ENCODE results near the gene FAM219A. TPM values are rescaled to one million over a fixed set of nuclear protein-coding genes. Genes with fewer than 3 reads are reported as not detected.

The FAM219A gene
- total RNA-seq, 1 donor from 2014 or later = 16.9 TPM

DNA sequence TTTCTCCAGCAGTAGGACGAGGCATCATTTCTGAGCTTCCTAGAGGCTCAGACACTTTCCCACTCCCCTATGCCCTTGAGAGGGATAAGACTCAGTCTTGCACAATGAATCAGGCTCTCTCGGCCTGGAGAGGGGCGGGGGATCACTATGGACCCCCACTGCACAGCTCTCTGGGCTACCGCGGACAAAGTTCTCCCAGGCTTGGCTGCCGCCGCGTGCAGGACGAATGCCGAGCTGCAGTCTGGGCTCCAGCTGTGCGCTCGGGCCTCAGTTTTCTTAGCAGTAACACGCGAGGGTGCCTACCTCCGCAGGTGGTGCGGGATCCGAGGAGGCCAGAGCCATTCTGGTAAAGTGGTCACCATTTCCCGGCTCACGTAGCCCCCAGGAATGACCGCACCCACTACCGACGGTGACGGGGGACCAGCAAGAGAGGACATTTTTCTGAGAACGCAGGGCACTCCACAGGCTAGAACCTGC lies 78.3 kb downstream of the FAM219A start:
- ChIA-PET POLR2A (interaction anchor here (0.6 to 1.2 kb wide), 2 partner anchors 50 to 246 kb away, joined by 3 to 4 read pairs; no protein-coding TSS in a partner anchor), CTCF (interaction anchor here (2.5 kb wide), 1 partner anchor 24 kb away, joined by 11 read pairs; no protein-coding TSS in a partner anchor)
- peak overlapping the region; percentile 89 for H3K4me3 Mint-ChIP-seq
- H3K27ac Mint-ChIP-seq = peak overlapping the region; percentile 9
- no peak for DNase-seq
- H3K27me3 Mint-ChIP-seq = peaks cover 2% of the 10 kb centered on the region
- ATAC-seq (ENCODE audit: low read depth) = no peak
- no peaks in the 10 kb centered on the region for H3K36me3 Mint-ChIP-seq (ENCODE audit: low read depth)
- H3K4me1 Mint-ChIP-seq = peaks cover 42% of the 10 kb centered on the region
- H3K9me3 Mint-ChIP-seq = no peaks in the 10 kb centered on the region
- intact Hi-C loops (cut with micrococcal nuclease) = loop anchor here (1.0 kb wide), 2 partner anchors 78 to 143 kb away; partner anchors contain the start of genes DNAI1 and FAM219A
- TF ChIP-seq, protein P1, sequence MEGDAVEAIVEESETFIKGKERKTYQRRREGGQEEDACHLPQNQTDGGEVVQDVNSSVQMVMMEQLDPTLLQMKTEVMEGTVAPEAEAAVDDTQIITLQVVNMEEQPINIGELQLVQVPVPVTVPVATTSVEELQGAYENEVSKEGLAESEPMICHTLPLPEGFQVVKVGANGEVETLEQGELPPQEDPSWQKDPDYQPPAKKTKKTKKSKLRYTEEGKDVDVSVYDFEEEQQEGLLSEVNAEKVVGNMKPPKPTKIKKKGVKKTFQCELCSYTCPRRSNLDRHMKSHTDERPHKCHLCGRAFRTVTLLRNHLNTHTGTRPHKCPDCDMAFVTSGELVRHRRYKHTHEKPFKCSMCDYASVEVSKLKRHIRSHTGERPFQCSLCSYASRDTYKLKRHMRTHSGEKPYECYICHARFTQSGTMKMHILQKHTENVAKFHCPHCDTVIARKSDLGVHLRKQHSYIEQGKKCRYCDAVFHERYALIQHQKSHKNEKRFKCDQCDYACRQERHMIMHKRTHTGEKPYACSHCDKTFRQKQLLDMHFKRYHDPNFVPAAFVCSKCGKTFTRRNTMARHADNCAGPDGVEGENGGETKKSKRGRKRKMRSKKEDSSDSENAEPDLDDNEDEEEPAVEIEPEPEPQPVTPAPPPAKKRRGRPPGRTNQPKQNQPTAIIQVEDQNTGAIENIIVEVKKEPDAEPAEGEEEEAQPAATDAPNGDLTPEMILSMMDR (IDR thresholded peaks at IDR 0.05) = no peak

DNA sequence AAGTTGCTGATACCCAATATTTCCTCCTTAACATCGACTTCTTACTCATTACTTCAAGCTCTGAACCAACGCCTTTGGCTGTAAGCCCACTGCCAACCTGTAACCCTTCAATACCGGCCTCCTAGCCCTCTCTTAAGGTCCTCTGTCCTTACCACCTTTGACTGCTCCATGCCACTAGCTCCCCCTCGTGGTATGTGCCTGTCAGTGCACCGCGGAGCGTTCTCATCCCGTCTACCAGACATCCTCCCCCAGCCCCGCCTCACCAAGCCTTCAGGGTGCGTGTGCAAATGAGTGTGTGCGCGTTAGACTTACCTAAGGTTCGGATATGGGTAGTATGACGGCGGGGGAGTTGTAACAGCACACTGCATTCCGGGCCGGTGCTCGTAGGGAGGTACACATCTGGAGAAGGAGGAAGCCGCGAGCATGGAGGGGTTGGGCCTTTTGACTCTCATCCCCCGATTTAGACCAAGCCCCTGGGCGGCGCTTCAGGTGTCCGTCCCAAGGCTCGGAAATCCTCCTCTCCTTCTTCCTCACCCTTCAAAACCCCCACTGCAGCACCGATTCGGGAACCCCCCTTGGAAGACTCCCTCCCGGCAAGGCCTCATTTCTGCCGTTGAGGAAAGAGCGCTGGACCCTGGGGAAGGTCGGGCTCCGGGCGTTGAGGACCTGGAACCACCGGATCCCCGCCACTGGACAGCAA lies 78.9 kb downstream of the FAM219A start:
- peak overlapping the region; percentile 89 for H3K4me3 Mint-ChIP-seq
- ATAC-seq (ENCODE audit: low read depth) (peak; percentile 35), DNase-seq (peak; percentile 74)
- peaks cover 2% of the 10 kb centered on the region for H3K27me3 Mint-ChIP-seq
- POLR2A ChIA-PET = interaction anchor here (0.6 to 1.2 kb wide), 2 partner anchors 49 kb away, joined by 3 read pairs; no protein-coding TSS in a partner anchor
- CTCF ChIA-PET = interaction anchor here (0.7 to 2.5 kb wide), 8 partner anchors 24 to 255 kb away, joined by 3 to 11 read pairs (median 4); no protein-coding TSS in a partner anchor
- H3K36me3 Mint-ChIP-seq (ENCODE audit: low read depth) = no peaks in the 10 kb centered on the region
- no peaks in the 10 kb centered on the region for H3K9me3 Mint-ChIP-seq
- TF ChIP-seq, protein P1 (IDR thresholded peaks at IDR 0.05) = peak; percentile 77
- peaks cover 42% of the 10 kb centered on the region for H3K4me1 Mint-ChIP-seq
- intact Hi-C loops (cut with micrococcal nuclease) = loop anchor here (1.0 to 5.0 kb wide), 11 partner anchors 79 to 757 kb away; partner anchors contain the start of genes DNAI1, FAM219A, RPP25L and SIGMAR1
- H3K27ac Mint-ChIP-seq = peak overlapping the region; percentile 19

DNA sequence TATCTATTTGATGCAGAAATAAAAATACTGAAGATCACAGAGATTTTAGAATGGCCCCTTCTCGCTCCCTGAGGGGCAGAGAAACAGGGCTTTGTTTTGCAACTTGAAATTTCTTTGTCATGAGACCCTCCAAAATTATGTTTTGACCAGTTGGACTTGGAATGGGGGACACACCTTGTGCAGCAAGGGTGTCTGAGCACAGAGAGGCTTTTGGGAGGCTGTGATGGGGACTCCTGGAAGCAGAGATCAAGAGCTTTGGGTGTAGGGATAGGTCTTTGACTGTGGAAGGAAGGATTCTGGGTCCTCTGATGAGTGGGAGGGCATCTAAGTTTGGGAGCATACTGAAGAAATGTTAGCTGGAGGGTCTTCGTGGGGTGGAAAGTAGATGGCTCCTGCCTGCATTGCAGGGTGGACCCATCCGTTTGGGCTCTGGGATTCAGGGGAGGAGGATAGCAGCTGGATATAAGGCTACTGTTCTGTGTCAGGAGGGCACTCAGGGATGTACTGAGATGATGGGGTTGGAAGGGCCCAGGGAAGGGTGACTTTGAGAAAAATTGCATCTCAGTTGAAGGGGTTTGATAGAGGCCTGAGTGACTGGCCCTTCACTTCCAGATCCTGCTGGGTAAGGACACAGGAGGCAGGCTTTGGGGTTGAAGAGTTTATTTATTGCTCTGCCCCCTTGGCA lies 79.9 kb downstream of the FAM219A start:
- no peak overlapping the region for H3K27ac Mint-ChIP-seq
- intact Hi-C loops (cut with micrococcal nuclease) = loop anchor here (1.0 to 5.0 kb wide), 9 partner anchors 122 to 756 kb away; partner anchors contain the start of genes RPP25L, SIGMAR1 and UBAP2
- ATAC-seq (ENCODE audit: low read depth) (no peak), DNase-seq (no peak)
- H3K9me3 Mint-ChIP-seq = no peaks in the 10 kb centered on the region
- POLR2A ChIA-PET = interaction anchor here (0.6 to 0.7 kb wide), 2 partner anchors 48 to 1269 kb away, joined by 3 read pairs; no protein-coding TSS in a partner anchor
- H3K36me3 Mint-ChIP-seq (ENCODE audit: low read depth) = no peaks in the 10 kb centered on the region
- CTCF ChIA-PET = interaction anchor here (0.7 to 3.8 kb wide), 11 partner anchors 25 to 256 kb away, joined by 3 to 13 read pairs (median 3); no protein-coding TSS in a partner anchor
- peaks cover 42% of the 10 kb centered on the region for H3K4me1 Mint-ChIP-seq
- peak overlapping the region; percentile 44 for H3K4me3 Mint-ChIP-seq
- H3K27me3 Mint-ChIP-seq = peaks cover 2% of the 10 kb centered on the region
- TF ChIP-seq, protein P1 (IDR thresholded peaks at IDR 0.05) = no peak

DNA sequence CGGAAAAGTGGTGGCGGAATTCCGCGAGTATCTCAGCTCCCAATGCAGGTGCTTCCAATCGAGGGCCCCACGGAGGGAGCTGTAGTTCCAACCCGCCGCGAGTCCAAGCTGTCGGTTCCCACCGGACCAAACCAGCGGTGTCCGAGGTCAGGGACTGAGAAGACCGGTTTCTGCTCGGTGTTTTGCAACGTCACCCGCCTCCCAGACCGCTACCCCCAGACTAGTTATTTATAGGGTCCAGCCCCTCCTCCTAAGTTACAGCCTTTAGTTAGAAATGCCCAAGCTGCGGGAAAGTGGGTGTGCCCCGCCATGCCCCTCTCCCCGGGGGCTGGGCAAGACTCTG lies 81.0 kb downstream of the FAM219A start:
- Mint-ChIP-seq H3K4me3 (peak overlapping the region; percentile 93), H3K9me3 (no peaks in the 10 kb centered on the region), H3K27ac (no peak overlapping the region), H3K4me1 (peaks cover 42% of the 10 kb centered on the region), H3K36me3 (ENCODE audit: low read depth) (no peaks in the 10 kb centered on the region), H3K27me3 (peaks cover 2% of the 10 kb centered on the region)
- intact Hi-C loops (cut with micrococcal nuclease) = loop anchor here (1.0 to 5.0 kb wide), 4 partner anchors 198 to 755 kb away; partner anchors contain the start of genes UBAP1 and UBE2R2
- DNase-seq (no peak), ATAC-seq (ENCODE audit: low read depth) (no peak)
- ChIA-PET POLR2A (interaction anchor here (0.9 to 1.6 kb wide), 4 partner anchors 46 to 328 kb away, joined by 3 to 9 read pairs (median 4); partner anchors contain the start of genes SIGMAR1 and UBAP2), CTCF (interaction anchor here (1.1 to 3.8 kb wide), 3 partner anchors 27 to 226 kb away, joined by 3 to 13 read pairs (median 9); no protein-coding TSS in a partner anchor)
- TF ChIP-seq, protein P1 (IDR thresholded peaks at IDR 0.05) = no peak
